Measurements from ENCODE around the gene PCDH9.
"Not testable (repeated sequence)": the region's sequence is repeated elsewhere in the genome, so short reads cannot be mapped to it uniquely, and the experiment has no call there.

Gene PCDH9

GRCh38 chr13:66835040-66835628, 395.0 kb downstream of the PCDH9 start:
- DNase-seq (ENCODE audit: low read depth): no peak

GRCh38 chr13:66830940-66831716, 399.0 kb downstream of the PCDH9 start:
- DNase-seq (ENCODE audit: low read depth): no peak

DNA sequence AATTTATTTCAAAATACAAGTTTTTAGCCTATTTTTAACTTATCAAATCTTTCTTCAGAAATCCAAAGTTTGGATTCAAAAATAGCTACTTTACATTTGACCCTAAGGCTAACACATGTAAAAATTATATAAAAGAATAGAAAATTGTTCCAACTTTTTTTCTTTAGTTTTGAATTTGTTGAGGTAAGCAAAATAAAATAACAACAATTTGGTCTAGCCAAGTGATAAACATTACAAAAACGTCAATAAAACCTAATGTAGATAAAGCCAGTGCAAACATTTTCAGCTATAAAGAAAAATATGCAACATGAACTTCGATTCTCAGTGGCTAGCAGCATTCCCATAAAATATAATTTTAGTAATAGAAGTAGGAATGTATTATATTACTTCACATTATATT, 400.3 kb downstream of the PCDH9 start:
- no peak for DNase-seq (ENCODE audit: low read depth)

- DNase-seq (ENCODE audit: low read depth): no peak
Observed at GRCh38 chr13:66826398-66826797, 403.7 kb downstream of the PCDH9 start.

GRCh38 chr13:66821551-66821950, 408.6 kb downstream of the PCDH9 start:
- no peak for DNase-seq (ENCODE audit: low read depth)

DNA sequence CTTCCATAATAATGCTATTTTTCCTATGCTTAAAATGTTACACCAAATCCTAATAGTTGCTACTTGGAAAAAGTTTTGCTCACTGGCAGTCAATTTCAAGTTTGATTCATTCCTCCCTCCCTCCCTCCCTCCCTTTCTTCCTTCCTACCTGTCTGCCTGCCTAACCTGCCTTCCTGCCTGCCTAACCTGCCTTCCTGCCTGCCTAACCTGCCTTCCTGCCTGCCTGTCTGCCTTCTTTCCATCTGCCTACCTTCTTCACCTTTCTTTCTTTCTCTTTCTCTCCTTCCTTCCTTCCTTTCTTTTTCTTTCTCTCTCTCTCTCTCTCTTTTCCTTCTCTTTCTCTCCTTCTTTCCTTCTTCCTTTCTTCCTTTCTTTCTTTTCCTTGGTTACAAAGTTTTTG, 418.7 kb downstream of the PCDH9 start:
- no peak for DNase-seq (ENCODE audit: low read depth)

GRCh38 chr13:66809485-66809884, 420.7 kb downstream of the PCDH9 start:
- no peak for DNase-seq (ENCODE audit: low read depth)

- DNase-seq (ENCODE audit: low read depth): no peak
Observed at GRCh38 chr13:66807251-66807650, 422.9 kb downstream of the PCDH9 start.

DNA sequence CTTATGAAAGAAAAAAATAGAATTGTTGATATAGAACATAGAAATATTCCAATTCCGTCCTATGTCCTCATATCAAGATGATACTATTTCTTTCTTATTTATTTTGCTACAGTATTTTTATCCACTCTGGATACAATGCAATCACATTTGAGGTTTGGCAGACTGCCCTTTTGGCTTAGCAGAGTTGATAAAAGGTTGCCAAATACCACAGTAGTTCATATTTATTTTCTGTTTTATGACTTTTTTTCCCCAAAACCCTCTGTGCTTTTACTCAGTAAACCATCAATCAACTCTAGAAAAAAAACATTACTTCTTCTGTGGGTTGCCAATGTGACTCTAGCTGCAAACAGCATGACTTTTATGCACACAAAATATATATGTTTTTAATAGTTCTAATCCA, 424.5 kb downstream of the PCDH9 start:
- no peak for DNase-seq (ENCODE audit: low read depth)

DNA sequence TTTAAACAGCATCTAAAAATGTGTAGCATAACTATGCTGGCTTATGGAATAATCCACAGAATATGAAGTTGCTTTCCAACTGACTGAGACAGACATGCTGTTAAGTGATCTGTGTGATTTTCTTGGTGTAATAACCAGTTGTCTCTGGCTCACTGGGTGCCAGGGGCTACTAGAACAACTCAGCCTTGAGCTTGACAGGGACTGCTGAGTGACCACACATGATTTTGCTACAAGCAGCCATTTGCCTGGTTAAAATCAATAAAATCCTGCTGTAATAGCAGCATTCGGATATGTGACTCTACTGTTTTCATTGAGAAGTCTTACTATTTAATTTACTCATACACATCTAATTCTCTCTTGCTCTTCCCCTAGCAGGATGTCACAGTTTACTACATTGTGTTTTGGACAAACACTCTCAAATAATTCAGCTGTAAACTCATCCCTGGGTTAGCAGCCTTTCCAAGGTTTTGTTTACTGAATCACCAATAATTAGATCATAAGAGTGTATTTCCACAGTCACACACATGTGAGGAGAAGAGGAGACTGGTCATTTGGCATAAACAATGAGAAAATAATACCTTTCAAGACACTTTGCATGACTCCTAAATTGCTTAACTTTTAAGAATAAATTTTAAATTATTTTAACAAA, 426.2 kb downstream of the PCDH9 start:
- DNase-seq (ENCODE audit: low read depth): no peak

- DNase-seq (ENCODE audit: low read depth): no peak
Observed at GRCh38 chr13:66803013-66803807, 426.9 kb downstream of the PCDH9 start.

DNA sequence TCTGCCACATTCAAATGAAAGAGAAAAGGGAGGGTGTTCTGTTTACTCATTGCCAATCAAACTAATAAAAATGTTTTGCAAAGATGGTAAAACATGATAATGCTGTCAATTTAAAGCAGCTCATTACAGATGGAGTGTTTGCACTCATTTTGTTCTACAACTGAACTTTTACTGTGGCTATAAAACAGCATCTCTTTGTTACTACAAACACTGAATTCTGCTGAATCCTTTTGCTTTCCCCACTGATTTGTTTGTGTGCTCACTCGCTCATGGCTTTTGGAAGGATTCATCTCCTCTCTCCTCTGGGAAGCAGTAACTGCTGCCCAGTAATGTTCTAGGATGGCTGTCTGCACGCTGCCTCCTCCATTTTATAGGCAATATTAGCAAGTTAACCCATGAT, 434.5 kb downstream of the PCDH9 start:
- no peak for DNase-seq (ENCODE audit: low read depth)

- no peak for DNase-seq (ENCODE audit: low read depth)
Observed at GRCh38 chr13:66794340-66795031, 435.6 kb downstream of the PCDH9 start.

GRCh38 chr13:66790861-66791260, 439.3 kb downstream of the PCDH9 start:
- no peak for DNase-seq (ENCODE audit: low read depth)

GRCh38 chr13:66781241-66781640, 448.9 kb downstream of the PCDH9 start:
- no peak for DNase-seq (ENCODE audit: low read depth)

GRCh38 chr13:66780814-66781213, 449.3 kb downstream of the PCDH9 start:
- no peak for DNase-seq (ENCODE audit: low read depth)

GRCh38 chr13:66778461-66778860, 451.7 kb downstream of the PCDH9 start:
- DNase-seq (ENCODE audit: low read depth): no peak

GRCh38 chr13:66775196-66775595, 454.9 kb downstream of the PCDH9 start:
- no peak for DNase-seq (ENCODE audit: low read depth)

GRCh38 chr13:66774046-66774445, 456.1 kb downstream of the PCDH9 start:
- no peak for DNase-seq (ENCODE audit: low read depth)

GRCh38 chr13:66765559-66765958, 464.6 kb downstream of the PCDH9 start:
- DNase-seq (ENCODE audit: low read depth): no peak

GRCh38 chr13:66760678-66761077, 469.5 kb downstream of the PCDH9 start:
- not testable (repeated sequence) for DNase-seq (ENCODE audit: low read depth)

DNA sequence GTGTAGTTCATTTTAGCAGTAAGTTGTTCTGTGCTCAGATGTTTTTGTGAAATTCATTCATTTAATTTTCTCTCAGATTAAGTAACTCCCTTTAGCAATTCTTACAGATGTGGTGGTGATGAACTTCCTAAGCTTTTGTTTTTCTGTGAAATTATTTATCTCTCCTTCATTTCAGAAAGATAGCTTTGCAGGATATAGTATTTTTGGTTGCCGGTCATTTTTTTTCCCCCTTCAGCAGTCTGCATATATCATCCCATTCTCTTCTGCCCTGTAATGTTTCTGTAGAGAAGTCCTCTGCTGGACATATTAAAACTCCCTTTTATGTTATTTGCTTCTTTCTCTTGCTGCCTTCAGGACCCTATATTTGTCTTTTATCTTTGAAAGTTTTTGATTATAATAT, 470.2 kb downstream of the PCDH9 start:
- DNase-seq (ENCODE audit: low read depth): no peak

Data from HS-27A (cell line).